IMR-90 (cell line): ENCODE results near the gene TATDN2. TPM values are rescaled to one million over a fixed set of nuclear protein-coding genes. Genes with fewer than 3 reads are reported as not detected.

Source experiments
- ATAC-seq: fragments of 200-7000 bp; cut with Tn5 transposase; 2 replicates; pipeline ENCODE4 v1.9.1; 2020; ENCODE audit warnings: low read depth, mild to moderate bottlenecking, moderate library complexity
- BruUV-seq: library from RNA; stranded (reverse); fragments of 400-500 nt; replicated peaks from 2 replicates; lab custom pipeline; 2021; lab: Mats Ljungman, UMichigan
- CTCF ChIA-PET: fragments of 300-600 bp; formaldehyde crosslinking; extraction: SDS; loops from one replicate; lab custom pipeline; 2021; ENCODE audit warnings: antibody characterized with exemption; lab: Yijun Ruan, JAX
- POLR2A ChIA-PET: fragments of 300-600 bp; sonication (Branson Sonifier 250); formaldehyde crosslinking; loops from one replicate; lab custom pipeline; 2022; ENCODE audit warnings: antibody characterized with exemption; ENCODE audit not compliant: unreplicated experiment; lab: Charles Lee
- DNase-seq: peaks from one replicate; pipeline ENCODE4 v3.0.0; 2013
- H2AFZ ChIP-seq: replicated peaks from 2 replicates; pipeline ENCODE3; 2013; ENCODE audit warnings: low read length, mild to moderate bottlenecking; ENCODE audit not compliant: poor library complexity
- H2AK5ac ChIP-seq: 2 replicates; pipeline ENCODE4 v1.6.1; 2013; ENCODE audit warnings: low read depth, low read length, inconsistent platforms
- H2AK9ac ChIP-seq: replicated peaks from 2 replicates; pipeline ENCODE3; 2013; ENCODE audit warnings: mild to moderate bottlenecking, low read depth, low read length, moderate library complexity; ENCODE audit not compliant: poor library complexity
- H2BK120ac ChIP-seq: 2 replicates; pipeline ENCODE4 v1.6.1; 2013; ENCODE audit warnings: low read depth, low read length, inconsistent platforms
- H2BK15ac ChIP-seq: 3 replicates; pipeline ENCODE4 v1.6.1; 2013; ENCODE audit warnings: low read depth, low read length, inconsistent platforms
- H2BK20ac ChIP-seq: 2 replicates; pipeline ENCODE4 v1.6.1; 2013; ENCODE audit warnings: low read depth, mild to moderate bottlenecking, inconsistent platforms, low read length, moderate library complexity
- H2BK5ac ChIP-seq: 2 replicates; pipeline ENCODE4 v1.6.1; 2013; ENCODE audit warnings: mild to moderate bottlenecking, low read depth, low read length, inconsistent platforms; ENCODE audit not compliant: poor library complexity, severe bottlenecking
- H3K14ac ChIP-seq: replicated peaks from 2 replicates; pipeline ENCODE4 v1.6.1; 2013; ENCODE audit warnings: low read depth, low read length, inconsistent platforms
- H3K18ac ChIP-seq: 2 replicates; pipeline ENCODE4 v1.6.1; 2013; ENCODE audit warnings: low read depth, low read length, control low read depth
- H3K23ac ChIP-seq: 2 replicates; pipeline ENCODE4 v1.6.1; 2013; ENCODE audit warnings: low read depth, low read length, inconsistent platforms
- H3K27ac ChIP-seq: 2 replicates; pipeline ENCODE4 v1.5.1; 2013; ENCODE audit warnings: mild to moderate bottlenecking, control low read depth, low read length; ENCODE audit not compliant: insufficient read depth
- H3K27me3 ChIP-seq: 2 replicates; pipeline ENCODE4 v1.6.1; 2013; ENCODE audit warnings: low read length; ENCODE audit not compliant: control insufficient read depth, insufficient read depth
- H3K36me3 ChIP-seq: 2 replicates; pipeline ENCODE4 v1.6.1; 2013; ENCODE audit warnings: low read length, mixed read lengths; ENCODE audit not compliant: control insufficient read depth, insufficient read depth
- H3K4ac ChIP-seq: 2 replicates; pipeline ENCODE4 v1.6.1; 2013; ENCODE audit warnings: low read depth, low read length, inconsistent platforms
- H3K4me1 ChIP-seq: 2 replicates; pipeline ENCODE4 v1.6.1; 2013; ENCODE audit warnings: low read length, mixed read lengths; ENCODE audit not compliant: control insufficient read depth, insufficient read depth
- H3K4me2 ChIP-seq: 2 replicates; pipeline ENCODE4 v1.6.1; 2013; ENCODE audit warnings: low read depth, mild to moderate bottlenecking, control low read depth, low read length, moderate library complexity
- H3K4me3 ChIP-seq: 2 replicates; pipeline ENCODE4 v1.5.1; 2013; ENCODE audit warnings: low read depth, mild to moderate bottlenecking, control low read depth, low read length, moderate library complexity; ENCODE audit not compliant: insufficient read depth
- H3K56ac ChIP-seq: 2 replicates; pipeline ENCODE4 v1.6.1; 2013; ENCODE audit warnings: low read length, inconsistent platforms; ENCODE audit not compliant: insufficient read depth; ENCODE audit errors: extremely low read depth
- H3K79me1 ChIP-seq, 2 experiments: 2 replicates each; pipeline ENCODE4 v1.6.1; 2013; ENCODE audit warnings: low read length in 2 of 2, inconsistent platforms in 1 of 2, low read depth in 1 of 2
- H3K9ac ChIP-seq: 2 replicates; pipeline ENCODE4 v1.6.1; 2013; ENCODE audit warnings: low read depth, low read length, control low read depth
- H3K9me1 ChIP-seq: 2 replicates; pipeline ENCODE4 v1.6.1; 2013; ENCODE audit warnings: low read length, inconsistent platforms; ENCODE audit not compliant: insufficient read depth
- H3K9me3 ChIP-seq: 2 replicates; pipeline ENCODE4 v1.6.1; 2013; ENCODE audit warnings: low read length; ENCODE audit not compliant: control insufficient read depth, insufficient read depth
- H4K20me1 ChIP-seq: 2 replicates; pipeline ENCODE4 v1.6.1; 2013; ENCODE audit warnings: low read length, inconsistent platforms; ENCODE audit not compliant: insufficient read depth
- H4K5ac ChIP-seq: 2 replicates; pipeline ENCODE4 v1.6.1; 2013; ENCODE audit warnings: mild to moderate bottlenecking, low read depth, low read length, control low read depth
- H4K8ac ChIP-seq, 2 experiments: 2 replicates each; pipeline ENCODE4 v1.6.1; 2013; ENCODE audit warnings: low read depth in 2 of 2, low read length in 2 of 2, control low read depth in 1 of 2, inconsistent platforms in 1 of 2
- H4K91ac ChIP-seq: 2 replicates; pipeline ENCODE4 v1.6.1; 2013; ENCODE audit warnings: low read depth, low read length, inconsistent platforms; ENCODE audit not compliant: insufficient read depth
- BHLHE40 ChIP-seq: fragments of 150-350 bp; IDR thresholded peaks from 2 replicates; pipeline ENCODE4 v1.6.1; 2016; ENCODE audit warnings: mild to moderate bottlenecking, low read depth, low read length
- CEBPB ChIP-seq: IDR thresholded peaks from 2 replicates; pipeline ENCODE4 v1.6.1; 2012; ENCODE audit warnings: low read depth, low read length, improper control_type of control experiment
- CTCF ChIP-seq: conservative IDR thresholded peaks from 2 replicates; pipeline ENCODE4 v1.5.1; 2012; ENCODE audit warnings: mild to moderate bottlenecking, low read depth, low read length, improper control_type of control experiment
- MAFK ChIP-seq: IDR thresholded peaks from 2 replicates; pipeline ENCODE4 v1.6.1; 2012; ENCODE audit warnings: low read depth, low read length, improper control_type of control experiment
- MAZ ChIP-seq: IDR thresholded peaks from 2 replicates; pipeline ENCODE4 v1.6.1; 2012; ENCODE audit warnings: low read depth, mild to moderate bottlenecking, low read length, improper control_type of control experiment, moderate library complexity, borderline replicate concordance
- MXI1 ChIP-seq: IDR thresholded peaks from 2 replicates; pipeline ENCODE4 v1.6.1; 2012; ENCODE audit warnings: low read depth, mild to moderate bottlenecking, low read length, moderate library complexity, borderline replicate concordance
- NFE2L2 ChIP-seq: fragments of 150-350 bp; IDR thresholded peaks from 2 replicates; pipeline ENCODE4 v1.6.1; 2016; ENCODE audit warnings: low read depth, mild to moderate bottlenecking, low read length
- RAD21 ChIP-seq: IDR thresholded peaks from 2 replicates; pipeline ENCODE4 v1.6.1; 2012; ENCODE audit warnings: low read length, improper control_type of control experiment
- RCOR1 ChIP-seq: IDR thresholded peaks from 2 replicates; pipeline ENCODE4 v1.6.1; 2012; ENCODE audit warnings: mild to moderate bottlenecking, low read length, improper control_type of control experiment; ENCODE audit not compliant: insufficient replicate concordance
- RFX5 ChIP-seq: IDR thresholded peaks from 2 replicates; pipeline ENCODE4 v1.8.0; 2012; ENCODE audit warnings: low read depth, mild to moderate bottlenecking, low read length, moderate library complexity
- USF2 ChIP-seq: fragments of 150-350 bp; IDR thresholded peaks from 2 replicates; pipeline ENCODE4 v1.6.1; 2017; ENCODE audit warnings: mild to moderate bottlenecking, antibody characterized with exemption, low read length, low read depth
- WGBS, 2 experiments: methylation state at CpG; one replicate each; pipeline versions ENCODE4 v1.1.5 to v1.1.7; 2013; ENCODE audit warnings: missing lambda C conversion rate in 2 of 2; ENCODE audit not compliant: insufficient read length in 1 of 2; ENCODE audit errors: extremely low coverage in 2 of 2; 5-methylcytosine and 5-hydroxymethylcytosine counted together
- dilution Hi-C: fragments of 300-500 bp; cut with HindIII; formaldehyde crosslinking; loops from one replicate; pipeline ENCODE4 v1.14.3; 2018; ENCODE audit warnings: low sequenced_read_pairs; ENCODE audit not compliant: unreplicated experiment
- in situ Hi-C: fragments of 300-500 bp; cut with MboI; formaldehyde crosslinking; loops from 3 replicates; pipeline ENCODE4 v1.14.3; 2019; ENCODE audit warnings: low sequenced_read_pairs, inconsistent platforms, mixed read lengths
- intact Hi-C: fragments of 100-400 bp; cut with micrococcal nuclease; formaldehyde crosslinking; loops from 2 replicates; pipeline ENCODE4 v1.10.0; 2022
- polyA plus RNA-seq, 3 experiments: library from polyadenylated mRNA; depleted of rRNA; stranded (reverse); fragments of >200 nt; gene quantifications; 2 replicates each; pipeline ENCODE4 v1.2.3, GENCODE V29; 2012; ENCODE audit warnings: low replicate concordance in 1 of 3
- total RNA-seq: library from RNA; depleted of rRNA; stranded (reverse); fragments of >200 nt; gene quantifications from 2 replicates; pipeline ENCODE4 v1.2.3, GENCODE V29; 2012
- TF ChIP-seq, protein P1 (sequence below): fragments of 150-350 bp; IDR thresholded peaks from 2 replicates; pipeline ENCODE4 v1.6.1; 2016; ENCODE audit warnings: low read depth, mild to moderate bottlenecking, low read length, moderate library complexity, borderline replicate concordance

The TATDN2 gene
- total and polyA plus RNA-seq, 2 of the 4 experiments (the other 2 are of a cell fraction), result 9.0 to 18.8 TPM

DNA sequence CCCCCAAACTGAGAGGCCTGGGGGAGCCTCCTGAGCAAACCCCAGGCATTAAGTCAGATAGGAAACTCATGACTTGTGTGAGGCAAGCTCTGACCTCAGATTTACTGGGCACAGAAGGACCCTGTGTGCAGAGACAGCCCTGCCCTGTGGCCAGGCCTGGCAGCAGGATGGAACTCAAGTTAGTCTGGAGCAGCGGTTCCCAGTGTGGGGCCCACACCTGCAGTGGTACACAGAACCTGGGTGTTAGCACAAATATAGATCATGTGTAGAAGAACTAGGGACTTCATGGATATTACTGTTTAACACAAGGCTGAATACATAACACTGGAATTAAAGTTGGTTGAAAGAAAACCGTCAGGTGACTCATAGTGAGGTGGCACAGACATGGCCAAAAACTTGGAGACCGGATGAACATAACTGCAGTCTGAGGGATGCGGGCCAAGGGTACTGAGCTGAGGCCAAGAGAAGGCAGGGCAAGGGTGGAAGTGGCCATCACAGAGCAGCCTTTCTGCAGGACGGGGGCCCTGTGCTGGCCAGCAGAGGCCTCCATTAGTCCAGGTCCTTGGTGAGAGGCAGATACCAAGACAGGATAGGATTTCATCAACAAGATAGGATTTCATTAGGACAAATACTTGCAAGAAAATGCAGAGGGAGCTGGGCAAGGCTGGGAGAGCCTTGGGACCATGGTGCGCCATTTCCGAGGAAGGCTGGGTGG lies 42.7 kb upstream of the TATDN2 start:
- Histone ChIP-seq H3K9ac (no peak overlapping the region; the same call in 1 of the 2 replicates), H3K23ac (peak overlapping the region; percentile 88), H4K5ac (peak overlapping the region; percentile 77), H4K91ac (peak overlapping the region; percentile 97), H3K27ac (peak overlapping the region; percentile 92), H3K4me1 (peaks cover 22% of the 10 kb centered on the region), H3K4me3 (no peak overlapping the region), H2AFZ (peak overlapping the region; percentile 82), H3K27me3 (no peaks in the 10 kb centered on the region), H3K18ac (peak overlapping the region; percentile 78), H2BK5ac (peak overlapping the region; percentile 100), H3K9me3 (no peaks in the 10 kb centered on the region), H4K20me1 (0 out of 2 replicates have a peak, but pooled peaks cover 3% of the 10 kb centered on the region), H2BK20ac (peak overlapping the region; percentile 95), H3K56ac (peak overlapping the region; percentile 87), H2BK120ac (peak overlapping the region; percentile 98), H3K14ac (peak overlapping the region; percentile 95), H3K79me1 (peaks cover 0 to 42% of the 10 kb centered on the region in 2 experiments; a peak in 2 of 4 replicates), H3K9me1 (peaks cover 28% of the 10 kb centered on the region), H3K36me3 (peaks cover 4% of the 10 kb centered on the region), H2AK5ac (peak overlapping the region; percentile 96), H3K4ac (peak overlapping the region; percentile 97), H2AK9ac (peak overlapping the region; percentile 98), H2BK15ac (peak overlapping the region; percentile 82; the same call in 2 of the 3 replicates), H4K8ac (peak overlapping the region; percentile 72 to 91), H3K4me2 (peak overlapping the region; percentile 52)
- peak; percentile 87 for ATAC-seq
- intact Hi-C loops, result no loop called here
- WGBS, 2 experiments, result 50% methylated on average over 2 of the region's 7 CpGs; no CpG with 5 or more reads in 1 of the 2 experiments
- in situ Hi-C loops, result no loop called here
- dilution Hi-C loops, result no loop called here
- ChIA-PET POLR2A (interaction anchor here (0.6 kb wide), 1 partner anchor 62 kb away, joined by 4 read pairs; no protein-coding TSS in a partner anchor), CTCF (interaction anchor here (0.8 to 5.6 kb wide), 2 partner anchors 11 to 13 kb away, joined by 3 to 31 read pairs; no protein-coding TSS in a partner anchor)
- no TSS peak for BruUV-seq
- DNase-seq, result peak; percentile 95
- TF ChIP-seq RAD21 (peak; percentile 19; the same call in 1 of the 2 replicates), BHLHE40 (peak; percentile 37; the same call in 1 of the 2 replicates), RFX5 (no peak), CTCF (peak; percentile 23; the same call in 1 of the 2 replicates), USF2 (peak; percentile 66), CEBPB (peak; percentile 69), MAFK (no peak), MXI1 (no peak), MAZ (0 out of 2 replicates have a peak, but pooled peaks have one; percentile 8), RCOR1 (no peak), NFE2L2 (no peak)
- TF ChIP-seq, protein P1, sequence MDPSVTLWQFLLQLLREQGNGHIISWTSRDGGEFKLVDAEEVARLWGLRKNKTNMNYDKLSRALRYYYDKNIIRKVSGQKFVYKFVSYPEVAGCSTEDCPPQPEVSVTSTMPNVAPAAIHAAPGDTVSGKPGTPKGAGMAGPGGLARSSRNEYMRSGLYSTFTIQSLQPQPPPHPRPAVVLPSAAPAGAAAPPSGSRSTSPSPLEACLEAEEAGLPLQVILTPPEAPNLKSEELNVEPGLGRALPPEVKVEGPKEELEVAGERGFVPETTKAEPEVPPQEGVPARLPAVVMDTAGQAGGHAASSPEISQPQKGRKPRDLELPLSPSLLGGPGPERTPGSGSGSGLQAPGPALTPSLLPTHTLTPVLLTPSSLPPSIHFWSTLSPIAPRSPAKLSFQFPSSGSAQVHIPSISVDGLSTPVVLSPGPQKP, result no peak
